GM19025 (cell line): ENCODE results near the gene SRP68.
"Not testable (repeated sequence)": the region's sequence is repeated elsewhere in the genome, so short reads cannot be mapped to it uniquely, and the experiment has no call there.

Experiments
- ATAC-seq: cut with Tn5 transposase; IDR thresholded peaks from one replicate; pipeline ENCODE4 v1.9.1; 2021; ENCODE audit warnings: mild to moderate bottlenecking, low read depth, moderate library complexity; ENCODE audit not compliant: unreplicated experiment

SRP68 gene

GRCh38 chr17:76078370-76078769, 6.1 kb upstream of the SRP68 start:
- not testable (repeated sequence) for ATAC-seq

- no peak for ATAC-seq
These were observed 5.3 kb upstream of the SRP68 start for GRCh38 chr17:76077584-76078110.

- ATAC-seq = no peak
These were observed 4.7 kb upstream of the SRP68 start for GRCh38 chr17:76076765-76077583.

- no peak for ATAC-seq
These were observed 3.9 kb upstream of the SRP68 start for GRCh38 chr17:76076146-76076764.

GRCh38 chr17:76075364-76076145, 3.2 kb upstream of the SRP68 start:
- ATAC-seq = no peak

GRCh38 chr17:76074390-76075363, 2.4 kb upstream of the SRP68 start, which contains the start of gene GALR2:
Gene GALR2 (plus strand): TSS chr17:76074781. CDS start chr17:76074884, 103 bp downstream.
- ATAC-seq = no peak

DNA sequence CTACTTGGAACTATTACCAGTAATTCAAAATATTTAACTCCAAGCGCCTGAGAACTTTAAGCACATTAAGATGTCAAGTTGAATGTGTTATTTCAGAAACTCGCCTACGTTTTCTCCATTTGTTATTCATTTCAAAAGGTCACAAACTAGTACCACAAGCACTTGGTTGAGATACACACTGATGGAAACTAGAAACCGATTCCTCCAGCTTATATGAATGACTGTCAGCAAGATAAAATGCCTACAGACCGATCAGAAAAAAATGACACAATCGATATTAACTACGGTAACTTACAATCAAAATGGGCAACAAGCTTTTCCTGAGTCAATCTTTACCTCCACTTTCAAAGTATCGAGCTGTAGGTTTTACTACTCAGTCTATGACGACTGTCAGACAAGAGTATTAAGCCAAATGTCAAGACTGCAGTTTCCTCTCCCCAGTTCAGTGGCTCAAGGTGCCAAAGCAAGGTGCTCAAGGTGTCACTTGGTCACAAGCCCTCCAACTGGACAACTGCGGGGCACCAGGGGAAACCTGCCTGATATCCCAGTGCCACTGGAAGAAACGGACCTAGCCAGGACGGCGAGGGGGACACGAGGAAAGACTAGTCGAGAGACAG, 678 bp downstream of the SRP68 start:
- no peak for ATAC-seq

GRCh38 chr17:76065775-76066174, 6.5 kb downstream of the SRP68 start:
- no peak for ATAC-seq

DNA sequence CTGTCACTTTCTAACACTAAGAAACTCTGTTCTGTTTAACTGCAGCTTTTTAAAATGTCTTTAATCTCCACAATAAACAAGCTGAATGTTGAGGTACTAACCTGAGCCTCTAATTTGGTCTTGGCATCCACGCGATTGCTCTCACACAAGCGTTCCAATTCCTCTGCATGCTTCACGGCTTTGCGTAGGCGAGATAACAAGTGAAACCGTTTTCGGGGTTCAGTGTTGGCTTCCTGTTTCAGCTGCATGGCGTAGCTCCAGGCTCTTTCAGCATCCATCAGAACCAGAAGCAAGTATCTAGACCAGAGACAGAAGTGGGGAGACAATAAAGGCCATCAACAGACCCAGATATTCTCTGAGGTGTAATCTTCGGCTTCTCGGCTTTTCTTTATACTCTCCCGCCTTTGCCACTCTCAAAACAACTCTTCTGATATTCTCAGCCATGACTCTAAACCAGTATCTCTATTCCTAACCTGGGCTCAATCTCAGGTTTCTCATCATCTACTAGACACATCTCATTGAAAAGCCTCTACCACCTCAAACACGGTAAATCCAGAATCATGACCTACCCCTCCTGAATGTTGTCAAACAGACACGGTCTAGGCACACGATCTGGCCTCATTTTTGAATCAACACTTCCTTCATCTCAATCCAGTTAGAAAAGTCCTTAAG, 8.3 kb downstream of the SRP68 start:
- ATAC-seq = no peak

- ATAC-seq = not testable (repeated sequence)
These were observed 14.1 kb downstream of the SRP68 start for GRCh38 chr17:76058264-76058663.

- no peak for ATAC-seq
These were observed 15.4 kb downstream of the SRP68 start for GRCh38 chr17:76056882-76057281.

GRCh38 chr17:76054112-76054476, 18.2 kb downstream of the SRP68 start:
- ATAC-seq = no peak

DNA sequence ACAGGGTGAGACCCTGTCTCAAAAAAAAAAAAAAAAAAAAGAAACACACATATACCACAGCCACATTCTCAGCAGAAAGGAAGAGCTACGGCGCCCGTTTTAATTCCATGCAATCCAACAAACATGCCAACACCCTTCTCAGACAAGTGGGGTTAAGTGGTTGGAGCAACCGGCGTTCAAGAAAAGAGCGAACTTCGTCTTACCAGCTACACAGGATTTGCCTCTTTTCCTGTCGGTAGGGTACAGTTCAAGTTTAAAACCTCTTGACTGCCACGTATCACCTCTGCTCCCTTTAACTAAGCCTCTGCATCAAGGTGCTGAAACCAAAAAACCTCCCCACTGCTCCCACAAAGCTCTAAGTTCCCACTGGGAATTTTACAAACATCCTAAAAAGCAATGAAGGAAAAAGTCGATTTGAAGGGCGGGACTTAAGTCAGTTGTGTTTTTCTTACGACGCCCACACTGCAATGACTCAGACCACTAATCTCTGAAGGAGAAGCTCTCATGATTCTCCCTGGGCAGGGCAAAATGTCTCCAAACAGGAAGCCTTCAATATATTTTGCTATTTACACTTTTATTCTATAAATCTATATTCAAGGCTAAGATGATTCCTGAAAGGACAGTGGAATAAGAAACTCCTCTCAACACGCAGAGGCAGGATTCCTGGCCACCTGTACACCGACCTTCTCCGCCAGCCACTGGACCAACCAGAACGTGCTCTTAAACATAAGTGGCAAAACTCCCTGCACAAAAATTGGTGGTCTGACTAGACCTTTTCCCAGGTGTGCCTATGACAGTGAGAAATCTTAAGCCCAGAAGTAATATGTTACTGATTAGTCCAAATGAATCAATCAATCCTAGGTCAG, 18.8 kb downstream of the SRP68 start:
- no peak for ATAC-seq

DNA sequence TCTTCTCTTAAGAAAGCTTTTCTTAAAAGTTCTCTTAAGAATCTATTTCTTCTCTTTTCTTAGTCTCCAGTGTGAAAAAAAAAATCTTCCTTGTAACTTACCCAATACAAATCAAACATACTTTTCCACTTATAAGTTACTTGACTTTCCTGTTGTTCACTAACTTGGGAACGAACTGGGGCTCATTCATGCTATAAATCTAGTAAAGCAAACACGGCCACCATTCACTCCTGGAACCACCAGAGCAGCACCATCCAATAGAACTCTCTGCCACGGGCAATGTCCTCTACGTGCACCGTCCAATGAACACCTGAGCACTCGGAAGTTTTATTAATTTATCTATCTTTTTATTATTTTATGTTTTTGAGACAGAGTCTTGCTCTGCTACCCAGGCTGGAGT, 20.8 kb downstream of the SRP68 start:
- ATAC-seq = no peak

- no peak for ATAC-seq
These were observed 21.5 kb downstream of the SRP68 start for GRCh38 chr17:76050538-76051467.

DNA sequence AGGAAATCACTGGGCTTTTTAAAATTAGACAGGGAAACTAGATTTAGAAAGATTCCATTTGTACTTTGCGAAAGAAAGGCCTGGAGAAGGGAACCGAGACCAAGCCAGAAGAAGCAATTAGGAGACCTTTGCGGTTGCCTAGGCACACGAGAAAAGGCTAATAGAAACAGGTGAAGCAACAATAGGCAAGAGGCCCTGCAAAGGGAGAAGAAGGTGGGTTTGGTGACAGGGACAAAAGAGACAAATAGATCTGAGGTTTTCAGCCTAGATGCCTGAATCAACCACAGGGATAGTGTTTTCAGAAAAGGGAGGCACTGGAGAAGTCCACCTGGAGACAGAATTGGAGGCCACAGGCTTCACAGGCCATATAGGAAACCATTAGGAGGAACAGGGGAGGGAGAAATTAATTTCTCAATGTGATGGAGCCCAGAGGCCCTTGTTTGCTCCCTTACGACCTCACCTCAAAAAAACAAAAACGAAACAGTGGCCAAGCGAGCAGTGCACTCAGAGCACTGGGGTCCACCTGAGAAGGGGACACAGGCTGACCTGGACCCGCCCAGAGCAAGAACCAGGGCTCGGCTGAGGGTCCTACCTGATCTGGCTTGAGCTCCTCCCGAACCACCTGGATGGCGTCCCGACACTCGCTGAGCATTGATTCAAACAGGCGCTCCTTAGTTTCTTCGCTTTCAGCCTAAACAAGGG, 22.3 kb downstream of the SRP68 start:
- no peak for ATAC-seq
